C4-2B (cell line): ENCODE data around the gene SERPINB11.

Experiments
- CTCF ChIP-seq: fragments of 450-650 bp; conservative IDR thresholded peaks from 2 replicates; pipeline ENCODE4 v1.5.1; 2017; ENCODE audit warnings: mild to moderate bottlenecking
- ZFX ChIP-seq: fragments of 450-650 bp; IDR thresholded peaks from 2 replicates; pipeline ENCODE4 v1.6.1; 2017

- no peak for TF ChIP-seq CTCF
- TF ChIP-seq ZFX: no peak
These were observed 23.1 kb downstream of the SERPINB11 start for GRCh38 chr18:63725682-63726480.
